Neural progenitor cell (in vitro differentiated cells): ENCODE data around the gene VPS13D.

Experiments used
- CTCF ChIP-seq: fragments of 200-600 bp; sonication (generic); IDR thresholded peaks from 2 replicates; pipeline ENCODE4 v1.5.1; 2017; ENCODE audit warnings: antibody characterized with exemption, mild to moderate bottlenecking
- EZH2 ChIP-seq: fragments of 200-600 bp; sonication (generic); IDR thresholded peaks from 2 replicates; pipeline ENCODE4 v1.6.1; 2017; ENCODE audit warnings: antibody characterized with exemption, mild to moderate bottlenecking, moderate library complexity
- EZH2phosphoT487 ChIP-seq: fragments of 200-600 bp; sonication (generic); IDR thresholded peaks from 2 replicates; pipeline ENCODE4 v1.6.1; 2017; ENCODE audit warnings: antibody characterized with exemption

- TF ChIP-seq CTCF (no peak), EZH2phosphoT487 (no peak), EZH2 (no peak)
Observed at GRCh38 chr1:12475530-12475934, 245.7 kb downstream of the VPS13D start.
